K562 (cell line): ENCODE results near the gene DKKL1. TPM values are rescaled to one million over a fixed set of nuclear protein-coding genes. Genes with fewer than 3 reads are reported as not detected.

Experiments
- CHD1 ChIP-seq: fragments of 200-600 bp; sonication (generic); IDR thresholded peaks from one replicate; pipeline ENCODE4 v1.6.1; 2012; ENCODE audit warnings: mild to moderate bottlenecking, moderate library complexity, low read length, inconsistent platforms
- ETS2 ChIP-seq: IDR thresholded peaks from 2 replicates; pipeline ENCODE4 v1.6.1; 2016; ENCODE audit warnings: borderline replicate concordance, missing genetic modification characterization, mild to moderate bottlenecking, moderate library complexity, missing compliant biosample characterization; ENCODE audit not compliant: poor library complexity, severe bottlenecking
- ETV6 ChIP-seq, 3 experiments: fragments of 150-350 bp in 1 of 3; sonication (generic) in 1 of 3; formaldehyde crosslinking in 1 of 3; IDR thresholded peaks; 2 replicates each; pipeline versions ENCODE4 v1.6.1 to v1.8.0; 2014 to 2022; ENCODE audit warnings: borderline replicate concordance in 2 of 3, low read depth in 2 of 3, antibody characterized with exemption in 1 of 3, low read length in 1 of 3, mild to moderate bottlenecking in 1 of 3, missing genetic modification reagents in 1 of 3
- OTX1 ChIP-seq: fragments of 450-650 bp; formaldehyde crosslinking; IDR thresholded peaks from 2 replicates; pipeline ENCODE4 v1.4.0; 2022; ENCODE audit warnings: mild to moderate bottlenecking
- PRPF4 ChIP-seq: fragments of 200-400 bp; formaldehyde crosslinking; IDR thresholded peaks from one replicate; pipeline ENCODE4 v1.6.1; 2017; ENCODE audit warnings: low read length, low read depth, mild to moderate bottlenecking; ENCODE audit not compliant: insufficient read depth, poor library complexity, severe bottlenecking
- TRIM24 ChIP-seq, 2 experiments: fragments of 450-650 bp; IDR thresholded peaks; 2 replicates each; pipeline ENCODE4 v1.6.1; 2016
- ZC3H8 ChIP-seq: fragments of 450-650 bp; IDR thresholded peaks from 2 replicates; pipeline ENCODE4 v1.6.1; 2017
- ZNF41 ChIP-seq: fragments of 250-450 bp; sonication (Bioruptor Pico); conservative IDR thresholded peaks from 2 replicates; pipeline ENCODE4 v1.4.0; 2020; ENCODE audit warnings: mild to moderate bottlenecking
- polyA plus RNA-seq, 8 experiments: library from polyadenylated mRNA; depleted of rRNA in 4 of 8; stranded (reverse) in 5 of 8; unstranded in 3 of 8; fragments of >200 nt; fragmentation: Nextera tagmentation in 2 of 8; fragmentation: Illumina TruSeq in 1 of 8; extraction: Ambion mirVana in 2 of 8; extraction: Trizol in 1 of 8; gene quantifications; 2 replicates each; pipeline versions ENCODE4 v1.2.1 to v1.2.3, GENCODE V29; 2011 to 2014; ENCODE audit warnings: inconsistent platforms in 1 of 8, missing spikeins in 1 of 8
- total RNA-seq, 7 experiments: library from RNA; depleted of rRNA in 6 of 7; stranded (reverse); fragments of >200 nt in 6 of 7; fragmentation: Illumina TruSeq in 2 of 7; extraction: Trizol in 2 of 7; gene quantifications; 2 replicates each; pipeline versions ENCODE4 v1.2.1 to v1.2.3, GENCODE V29; 2011 to 2021; ENCODE audit warnings: low replicate concordance in 1 of 7
- TF ChIP-seq, protein P1 (sequence below): sonication (generic); formaldehyde crosslinking; IDR thresholded peaks from 2 replicates; pipeline ENCODE4 v1.8.0; 2022; ENCODE audit warnings: mild to moderate bottlenecking, missing genetic modification reagents
- TF ChIP-seq, protein P2 (sequence below): fragments of 250-450 bp; sonication (Bioruptor Pico); IDR thresholded peaks from 2 replicates; pipeline ENCODE4 v1.8.0; 2022; ENCODE audit warnings: inconsistent platforms, mild to moderate bottlenecking, moderate library complexity, borderline replicate concordance
- TF ChIP-seq, protein P3 (sequence below): fragments of 450-650 bp; formaldehyde crosslinking; conservative IDR thresholded peaks from 2 replicates; pipeline ENCODE4 v1.4.0; 2022; ENCODE audit warnings: mild to moderate bottlenecking, missing genetic modification characterization
- TF ChIP-seq, protein P4 (sequence below): fragments of 450-650 bp; formaldehyde crosslinking; IDR thresholded peaks from 2 replicates; pipeline ENCODE4 v1.4.0; 2020; ENCODE audit warnings: mild to moderate bottlenecking, moderate library complexity

The DKKL1 gene
- total and polyA plus RNA-seq, 9 of the 15 experiments (the other 6 are each of a cell fraction or from before 2014, with no cell fraction given), result 0.15 to 1.7 (median 0.52) TPM

DNA sequence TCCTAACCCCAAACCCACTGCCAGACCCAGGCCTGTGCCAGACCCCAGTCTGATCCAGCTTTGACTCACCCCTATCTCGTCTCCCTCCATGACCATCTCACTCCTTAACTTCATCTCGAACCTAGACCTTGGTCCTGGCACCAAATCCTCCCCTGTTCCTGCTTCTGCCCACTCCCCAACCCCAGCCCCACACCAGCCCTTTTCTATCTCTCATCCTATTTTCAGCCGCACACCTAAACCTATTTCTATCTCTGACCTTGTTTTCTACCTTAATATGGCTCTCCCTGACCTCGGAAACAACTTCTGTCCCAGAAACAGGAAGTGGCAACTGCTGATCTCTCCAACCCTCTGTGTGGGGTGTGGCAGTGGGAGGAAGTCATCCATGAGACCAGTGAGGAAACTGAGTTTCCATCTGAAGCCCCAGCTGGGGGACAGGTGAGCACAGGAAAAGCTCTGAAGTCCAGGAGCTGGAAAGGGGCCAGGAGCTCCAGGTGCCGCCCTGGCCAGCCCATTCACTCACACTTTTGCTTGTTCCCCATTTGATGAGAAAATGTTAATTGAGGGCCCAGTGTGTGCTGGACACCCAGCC lies 45.9 kb downstream of the DKKL1 start (continued):
- TF ChIP-seq, protein P1, sequence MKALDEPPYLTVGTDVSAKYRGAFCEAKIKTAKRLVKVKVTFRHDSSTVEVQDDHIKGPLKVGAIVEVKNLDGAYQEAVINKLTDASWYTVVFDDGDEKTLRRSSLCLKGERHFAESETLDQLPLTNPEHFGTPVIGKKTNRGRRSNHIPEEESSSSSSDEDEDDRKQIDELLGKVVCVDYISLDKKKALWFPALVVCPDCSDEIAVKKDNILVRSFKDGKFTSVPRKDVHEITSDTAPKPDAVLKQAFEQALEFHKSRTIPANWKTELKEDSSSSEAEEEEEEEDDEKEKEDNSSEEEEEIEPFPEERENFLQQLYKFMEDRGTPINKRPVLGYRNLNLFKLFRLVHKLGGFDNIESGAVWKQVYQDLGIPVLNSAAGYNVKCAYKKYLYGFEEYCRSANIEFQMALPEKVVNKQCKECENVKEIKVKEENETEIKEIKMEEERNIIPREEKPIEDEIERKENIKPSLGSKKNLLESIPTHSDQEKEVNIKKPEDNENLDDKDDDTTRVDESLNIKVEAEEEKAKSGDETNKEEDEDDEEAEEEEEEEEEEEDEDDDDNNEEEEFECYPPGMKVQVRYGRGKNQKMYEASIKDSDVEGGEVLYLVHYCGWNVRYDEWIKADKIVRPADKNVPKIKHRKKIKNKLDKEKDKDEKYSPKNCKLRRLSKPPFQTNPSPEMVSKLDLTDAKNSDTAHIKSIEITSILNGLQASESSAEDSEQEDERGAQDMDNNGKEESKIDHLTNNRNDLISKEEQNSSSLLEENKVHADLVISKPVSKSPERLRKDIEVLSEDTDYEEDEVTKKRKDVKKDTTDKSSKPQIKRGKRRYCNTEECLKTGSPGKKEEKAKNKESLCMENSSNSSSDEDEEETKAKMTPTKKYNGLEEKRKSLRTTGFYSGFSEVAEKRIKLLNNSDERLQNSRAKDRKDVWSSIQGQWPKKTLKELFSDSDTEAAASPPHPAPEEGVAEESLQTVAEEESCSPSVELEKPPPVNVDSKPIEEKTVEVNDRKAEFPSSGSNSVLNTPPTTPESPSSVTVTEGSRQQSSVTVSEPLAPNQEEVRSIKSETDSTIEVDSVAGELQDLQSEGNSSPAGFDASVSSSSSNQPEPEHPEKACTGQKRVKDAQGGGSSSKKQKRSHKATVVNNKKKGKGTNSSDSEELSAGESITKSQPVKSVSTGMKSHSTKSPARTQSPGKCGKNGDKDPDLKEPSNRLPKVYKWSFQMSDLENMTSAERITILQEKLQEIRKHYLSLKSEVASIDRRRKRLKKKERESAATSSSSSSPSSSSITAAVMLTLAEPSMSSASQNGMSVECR (CRISPR knock-in tag), result no peak
- peak; percentile 30; the same call in 1 of the 2 replicates for TF ChIP-seq OTX1 (CRISPR knock-in tag)
- no peak for TF ChIP-seq ZC3H8
- TF ChIP-seq, protein P2, sequence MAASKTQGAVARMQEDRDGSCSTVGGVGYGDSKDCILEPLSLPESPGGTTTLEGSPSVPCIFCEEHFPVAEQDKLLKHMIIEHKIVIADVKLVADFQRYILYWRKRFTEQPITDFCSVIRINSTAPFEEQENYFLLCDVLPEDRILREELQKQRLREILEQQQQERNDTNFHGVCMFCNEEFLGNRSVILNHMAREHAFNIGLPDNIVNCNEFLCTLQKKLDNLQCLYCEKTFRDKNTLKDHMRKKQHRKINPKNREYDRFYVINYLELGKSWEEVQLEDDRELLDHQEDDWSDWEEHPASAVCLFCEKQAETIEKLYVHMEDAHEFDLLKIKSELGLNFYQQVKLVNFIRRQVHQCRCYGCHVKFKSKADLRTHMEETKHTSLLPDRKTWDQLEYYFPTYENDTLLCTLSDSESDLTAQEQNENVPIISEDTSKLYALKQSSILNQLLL (CRISPR knock-in tag), result no peak
- no peak for TF ChIP-seq PRPF4
- no peak for TF ChIP-seq CHD1
- TF ChIP-seq, protein P3, sequence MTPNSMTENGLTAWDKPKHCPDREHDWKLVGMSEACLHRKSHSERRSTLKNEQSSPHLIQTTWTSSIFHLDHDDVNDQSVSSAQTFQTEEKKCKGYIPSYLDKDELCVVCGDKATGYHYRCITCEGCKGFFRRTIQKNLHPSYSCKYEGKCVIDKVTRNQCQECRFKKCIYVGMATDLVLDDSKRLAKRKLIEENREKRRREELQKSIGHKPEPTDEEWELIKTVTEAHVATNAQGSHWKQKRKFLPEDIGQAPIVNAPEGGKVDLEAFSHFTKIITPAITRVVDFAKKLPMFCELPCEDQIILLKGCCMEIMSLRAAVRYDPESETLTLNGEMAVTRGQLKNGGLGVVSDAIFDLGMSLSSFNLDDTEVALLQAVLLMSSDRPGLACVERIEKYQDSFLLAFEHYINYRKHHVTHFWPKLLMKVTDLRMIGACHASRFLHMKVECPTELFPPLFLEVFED (CRISPR knock-in tag), result 0 out of 2 replicates have a peak, but pooled peaks have one; percentile 61
- TF ChIP-seq ETV6 (IDR thresholded peaks at IDR 0.05; ENCODE audit: borderline replicate concordance in 1 of 2, low read depth in 2 of 2, low read length in 1 of 2), result peak in 1 of 2 experiments; percentile 42; a peak in 1 of 4 replicates
- TF ChIP-seq ETV6 (CRISPR knock-in tag; IDR thresholded peaks at IDR 0.05; ENCODE audit: borderline replicate concordance), result no peak
- TF ChIP-seq ZNF41 (CRISPR knock-in tag), result no peak
- TF ChIP-seq, protein P4, sequence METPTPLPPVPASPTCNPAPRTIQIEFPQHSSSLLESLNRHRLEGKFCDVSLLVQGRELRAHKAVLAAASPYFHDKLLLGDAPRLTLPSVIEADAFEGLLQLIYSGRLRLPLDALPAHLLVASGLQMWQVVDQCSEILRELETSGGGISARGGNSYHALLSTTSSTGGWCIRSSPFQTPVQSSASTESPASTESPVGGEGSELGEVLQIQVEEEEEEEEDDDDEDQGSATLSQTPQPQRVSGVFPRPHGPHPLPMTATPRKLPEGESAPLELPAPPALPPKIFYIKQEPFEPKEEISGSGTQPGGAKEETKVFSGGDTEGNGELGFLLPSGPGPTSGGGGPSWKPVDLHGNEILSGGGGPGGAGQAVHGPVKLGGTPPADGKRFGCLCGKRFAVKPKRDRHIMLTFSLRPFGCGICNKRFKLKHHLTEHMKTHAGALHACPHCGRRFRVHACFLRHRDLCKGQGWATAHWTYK (CRISPR knock-in tag), result 0 out of 2 replicates have a peak, but pooled peaks have one; percentile 38
- TF ChIP-seq TRIM24 (IDR thresholded peaks at IDR 0.05), result no peak
- TF ChIP-seq ETS2, result no peak
